Loucy (cell line): Measurements from ENCODE around the gene ZNF358.

Experiments used
- EZH2phosphoT487 ChIP-seq: fragments of 200-600 bp; IDR thresholded peaks from 2 replicates; pipeline ENCODE4 v1.6.1; 2018; ENCODE audit warnings: antibody characterized with exemption, mild to moderate bottlenecking, moderate library complexity, borderline replicate concordance
- TF ChIP-seq, protein P1 (sequence below): fragments of 200-600 bp; sonication (generic); conservative IDR thresholded peaks from 2 replicates; pipeline ENCODE4 v1.5.1; 2014; ENCODE audit warnings: mild to moderate bottlenecking, antibody characterized with exemption, low read length

DNA sequence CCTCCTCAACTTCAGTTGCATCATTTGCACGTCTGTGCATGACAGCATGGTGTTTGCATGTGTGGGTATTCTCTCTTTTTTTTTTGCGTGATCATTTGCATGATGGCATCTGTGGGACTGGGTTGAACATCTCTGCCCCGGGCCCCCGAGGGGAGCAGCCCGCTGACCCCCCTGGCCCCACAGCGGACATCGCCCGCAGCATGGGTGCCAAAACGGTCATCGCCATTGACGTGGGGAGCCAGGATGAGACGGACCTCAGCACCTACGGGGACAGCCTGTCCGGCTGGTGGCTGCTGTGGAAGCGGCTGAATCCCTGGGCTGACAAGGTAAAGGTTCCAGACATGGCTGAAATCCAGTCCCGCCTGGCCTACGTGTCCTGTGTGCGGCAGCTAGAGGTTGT lies 42.8 kb downstream of the ZNF358 start:
- TF ChIP-seq, protein P1, sequence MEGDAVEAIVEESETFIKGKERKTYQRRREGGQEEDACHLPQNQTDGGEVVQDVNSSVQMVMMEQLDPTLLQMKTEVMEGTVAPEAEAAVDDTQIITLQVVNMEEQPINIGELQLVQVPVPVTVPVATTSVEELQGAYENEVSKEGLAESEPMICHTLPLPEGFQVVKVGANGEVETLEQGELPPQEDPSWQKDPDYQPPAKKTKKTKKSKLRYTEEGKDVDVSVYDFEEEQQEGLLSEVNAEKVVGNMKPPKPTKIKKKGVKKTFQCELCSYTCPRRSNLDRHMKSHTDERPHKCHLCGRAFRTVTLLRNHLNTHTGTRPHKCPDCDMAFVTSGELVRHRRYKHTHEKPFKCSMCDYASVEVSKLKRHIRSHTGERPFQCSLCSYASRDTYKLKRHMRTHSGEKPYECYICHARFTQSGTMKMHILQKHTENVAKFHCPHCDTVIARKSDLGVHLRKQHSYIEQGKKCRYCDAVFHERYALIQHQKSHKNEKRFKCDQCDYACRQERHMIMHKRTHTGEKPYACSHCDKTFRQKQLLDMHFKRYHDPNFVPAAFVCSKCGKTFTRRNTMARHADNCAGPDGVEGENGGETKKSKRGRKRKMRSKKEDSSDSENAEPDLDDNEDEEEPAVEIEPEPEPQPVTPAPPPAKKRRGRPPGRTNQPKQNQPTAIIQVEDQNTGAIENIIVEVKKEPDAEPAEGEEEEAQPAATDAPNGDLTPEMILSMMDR: no peak
- no peak for TF ChIP-seq EZH2phosphoT487
